HepG2 (cell line): ENCODE results near the gene CNDP1. TPM values are rescaled to one million over a fixed set of nuclear protein-coding genes. Genes with fewer than 3 reads are reported as not detected.

Experiments used
- ATAC-seq: fragments of 200-7000 bp; cut with Tn5 transposase; 3 replicates; pipeline ENCODE4 v1.9.1; 2020; ENCODE audit warnings: mild to moderate bottlenecking, moderate library complexity
- Bru-seq: library from RNA; stranded (reverse); fragments of 400-500 nt; gene quantifications from one replicate; lab custom pipeline; 2021; lab: Mats Ljungman, UMichigan
- BruChase-seq, 2 experiments: library from RNA; stranded (reverse); fragments of 400-500 nt; gene quantifications; one replicate each; lab custom pipeline; 2021; lab: Mats Ljungman, UMichigan
- BruUV-seq: library from RNA; stranded (reverse); fragments of 400-500 nt; replicated peaks from 2 replicates; lab custom pipeline; 2021; lab: Mats Ljungman, UMichigan
- CTCF ChIA-PET: fragments of 300-600 bp; formaldehyde crosslinking; extraction: SDS; loops from one replicate; lab custom pipeline; 2021; ENCODE audit warnings: low total read pairs, inconsistent platforms, low intra/inter-chr PET ratio; lab: Yijun Ruan, JAX
- POLR2A ChIA-PET: fragments of 350-600 bp; sonication (Branson Sonifier 250); formaldehyde crosslinking; loops from one replicate; lab custom pipeline; 2020; ENCODE audit warnings: antibody characterized with exemption, inconsistent platforms; lab: Yijun Ruan, JAX
- DNase-seq: peaks from one replicate; pipeline ENCODE4 v3.0.0-alpha.2; 2015; ENCODE audit warnings: low spot score
- FAIRE-seq: peaks from 3 replicates; lab custom pipeline; 2011; peaks lifted over from hg19 to GRCh38; lab: Jason Lieb, UNC
- H2AFZ ChIP-seq: one replicate; pipeline ENCODE4 v1.6.1; 2011; ENCODE audit warnings: low read length, inconsistent platforms
- H3K27ac ChIP-seq: fragments of 300-600 bp; 3 replicates; pipeline ENCODE4 v1.8.0; 2011; ENCODE audit warnings: mixed run types, mild to moderate bottlenecking, mixed read lengths, low read length, inconsistent platforms; ENCODE audit not compliant: insufficient read depth; ENCODE audit errors: extremely low read length
- H3K27me3 ChIP-seq, 2 experiments: fragments of 200-600 bp in 1 of 2; 2 replicates in 1 of 2; 3 replicates in 1 of 2; pipeline versions ENCODE4 v1.6.0 to v1.8.0; 2011; ENCODE audit warnings: low read length in 2 of 2, mild to moderate bottlenecking in 2 of 2, moderate library complexity in 2 of 2, inconsistent platforms in 1 of 2; ENCODE audit not compliant: insufficient read depth in 2 of 2, control insufficient read depth in 1 of 2
- H3K36me3 ChIP-seq, 2 experiments: fragments of 200-600 bp in 1 of 2; replicated peaks in 1 of 2; 2 replicates in 1 of 2; 3 replicates in 1 of 2; pipeline versions ENCODE4 v1.5.1 to v1.8.0; 2011; ENCODE audit warnings: low read length in 2 of 2, inconsistent platforms in 1 of 2; ENCODE audit not compliant: insufficient read depth in 2 of 2, control insufficient read depth in 1 of 2
- H3K4me1 ChIP-seq: 2 replicates; pipeline ENCODE4 v1.5.1; 2012; ENCODE audit warnings: low read length, inconsistent platforms; ENCODE audit not compliant: insufficient read depth
- H3K4me2 ChIP-seq: 2 replicates; pipeline ENCODE4 v1.6.0; 2011; ENCODE audit warnings: low read depth, low read length, inconsistent platforms
- H3K4me3 ChIP-seq, 3 experiments: fragments of 200-600 bp in 1 of 3; sonication (generic), shearing (Covaris generic) in 1 of 3; replicated peaks in 1 of 3; 2 replicates each; pipeline ENCODE4 v1.5.1; 2011 to 2016; ENCODE audit warnings: low read length in 3 of 3, inconsistent platforms in 2 of 3, low read depth in 2 of 3, mild to moderate bottlenecking in 2 of 3, control low read depth in 1 of 3, mixed read lengths in 1 of 3; ENCODE audit not compliant: insufficient read depth in 1 of 3
- H3K79me2 ChIP-seq: one replicate; pipeline ENCODE4 v1.6.1; 2011; ENCODE audit warnings: low read length, inconsistent platforms; ENCODE audit not compliant: insufficient read depth
- H3K9ac ChIP-seq: 2 replicates; pipeline ENCODE4 v1.6.0; 2011; ENCODE audit warnings: mild to moderate bottlenecking, low read depth, low read length, inconsistent platforms; ENCODE audit not compliant: insufficient read depth
- H3K9me3 ChIP-seq: 2 replicates; pipeline ENCODE4 v1.5.1; 2012; ENCODE audit warnings: mild to moderate bottlenecking, low read length
- H4K20me1 ChIP-seq: 2 replicates; pipeline ENCODE4 v1.6.0; 2011; ENCODE audit warnings: inconsistent platforms, mild to moderate bottlenecking, low read length, moderate library complexity; ENCODE audit not compliant: insufficient read depth
- AKAP8 ChIP-seq: sonication (generic); formaldehyde crosslinking; IDR thresholded peaks from 2 replicates; pipeline ENCODE4 v1.5.1; 2020; ENCODE audit warnings: mild to moderate bottlenecking, missing genetic modification reagents
- ATF2 ChIP-seq: sonication (generic); formaldehyde crosslinking; IDR thresholded peaks from 2 replicates; pipeline ENCODE4 v1.4.0; 2020; ENCODE audit warnings: missing genetic modification reagents
- EEA1 ChIP-seq: sonication (generic); formaldehyde crosslinking; IDR thresholded peaks from 2 replicates; pipeline ENCODE4 v1.5.1; 2020; ENCODE audit warnings: mild to moderate bottlenecking, missing genetic modification reagents, borderline replicate concordance
- GTF3A ChIP-seq: sonication (generic); formaldehyde crosslinking; conservative IDR thresholded peaks from 2 replicates; pipeline ENCODE4 v1.4.0; 2020; ENCODE audit warnings: mild to moderate bottlenecking, missing genetic modification reagents
- IRF2 ChIP-seq: IDR thresholded peaks from 2 replicates; pipeline ENCODE4 v1.6.1; 2018; ENCODE audit warnings: missing genetic modification reagents, missing compliant biosample characterization
- MEIS1 ChIP-seq: sonication (generic); formaldehyde crosslinking; IDR thresholded peaks from 2 replicates; pipeline ENCODE4 v1.9.0; 2021; ENCODE audit warnings: mild to moderate bottlenecking, missing genetic modification reagents, moderate library complexity, borderline replicate concordance
- ZBTB14 ChIP-seq: sonication (generic); formaldehyde crosslinking; IDR thresholded peaks from 2 replicates; pipeline ENCODE4 v1.4.0; 2020; ENCODE audit warnings: missing genetic modification reagents
- ZBTB7B ChIP-seq: sonication (generic); formaldehyde crosslinking; IDR thresholded peaks from 2 replicates; pipeline ENCODE4 v1.4.0; 2020; ENCODE audit warnings: missing genetic modification reagents
- ZFP37 ChIP-seq: sonication (generic); formaldehyde crosslinking; IDR thresholded peaks from 2 replicates; pipeline ENCODE4 v1.4.0; 2020; ENCODE audit warnings: missing genetic modification reagents, borderline replicate concordance
- ZNF33A ChIP-seq: sonication (generic); formaldehyde crosslinking; IDR thresholded peaks from 2 replicates; pipeline ENCODE4 v1.5.1; 2020; ENCODE audit warnings: missing genetic modification reagents, mild to moderate bottlenecking, moderate library complexity, borderline replicate concordance
- ZNF549 ChIP-seq: sonication (generic); formaldehyde crosslinking; IDR thresholded peaks from 2 replicates; pipeline ENCODE4 v1.5.0; 2020; ENCODE audit warnings: missing genetic modification reagents
- ZNF639 ChIP-seq: conservative IDR thresholded peaks from 2 replicates; pipeline ENCODE4 v1.6.1; 2018; ENCODE audit warnings: missing genetic modification reagents
- ZNF737 ChIP-seq: sonication (generic); formaldehyde crosslinking; IDR thresholded peaks from 2 replicates; pipeline ENCODE4 v1.5.0; 2020; ENCODE audit warnings: missing genetic modification reagents, mild to moderate bottlenecking, borderline replicate concordance
- WGBS: methylation state at CpG from one replicate; pipeline ENCODE4 v1.1.6; 2017; ENCODE audit warnings: low lambda C conversion rate; 5-methylcytosine and 5-hydroxymethylcytosine counted together
- in situ Hi-C: cut with HindIII; loops from 2 replicates; pipeline ENCODE4 v1.10.0; 2017; ENCODE audit warnings: low pct_unique_long_range_greater_than_20kb; ENCODE audit not compliant: extremely low pct_ligation_motif_present
- intact Hi-C: fragments of 100-400 bp; cut with micrococcal nuclease; formaldehyde crosslinking; loops from one replicate; pipeline ENCODE4 v1.10.0; 2022; ENCODE audit not compliant: unreplicated experiment
- long read RNA-seq, 2 experiments: library from RNA in 1 of 2; library from polyadenylated mRNA in 1 of 2; stranded (forward) in 1 of 2; unstranded in 1 of 2; transcript quantifications; one replicate each; pipeline ENCODE4 v2.0.0, GENCODE V29; 2019 to 2022
- polyA minus RNA-seq, 3 experiments: library from RNA; depleted of rRNA, polyadenylated mRNA; stranded (reverse); fragments of >200 nt; gene quantifications; 2 replicates each; pipeline ENCODE4 v1.2.3, GENCODE V29; 2011; ENCODE audit warnings: low replicate concordance in 1 of 3
- polyA plus RNA-seq, 8 experiments: library from polyadenylated mRNA; depleted of rRNA in 3 of 8; stranded (reverse) in 7 of 8; unstranded in 1 of 8; fragments of >200 nt; fragmentation: Illumina TruSeq in 4 of 8; extraction: Trizol in 4 of 8; gene quantifications; 2 replicates each; pipeline versions ENCODE4 v1.2.1 to v1.2.3, GENCODE V29; 2011 to 2016; ENCODE audit warnings: low read depth in 4 of 8, missing spikeins in 1 of 8, mixed read lengths in 1 of 8; ENCODE audit not compliant: insufficient read depth in 1 of 8
- total RNA-seq, 5 experiments: library from RNA; depleted of rRNA; stranded (reverse); fragments of >200 nt; fragmentation: Illumina TruSeq; extraction: Trizol; gene quantifications; 2 replicates each; pipeline ENCODE4 v1.2.3, GENCODE V29; 2016; ENCODE audit warnings: low read depth in 1 of 5

The CNDP1 gene
- total RNA-seq (2016; rRNA removed; fragmentation: Illumina TruSeq; extraction: Trizol) (not detected in 2 replicates), polyA plus RNA-seq (2011; rRNA removed) (0.01 and 0.13 TPM in 2 replicates), polyA minus RNA-seq (2011; rRNA and poly(A)+ RNA removed; ENCODE audit: low replicate concordance) (not detected in 2 replicates), Bru-seq, nascent RNA (percentile 14 among the genes with signal in this experiment), BruChase-seq, experiment 1, labeled RNA remaining after a 6-hour chase (percentile 15 among the genes with signal in this experiment), BruChase-seq, experiment 2, labeled RNA remaining after a 2-hour chase (percentile 20 among the genes with signal in this experiment)
- not detected in 2 replicates for total RNA-seq (2016; cell fraction: cytosol; rRNA removed; fragmentation: Illumina TruSeq; extraction: Trizol; ENCODE audit: low read depth)
- 0.06 TPM in 1 of 2 replicates, not detected in the other for total RNA-seq (2016; cell fraction: insoluble cytoplasmic fraction; rRNA removed; fragmentation: Illumina TruSeq; extraction: Trizol)
- not detected in 2 replicates for total RNA-seq (2016; cell fraction: membrane; rRNA removed; fragmentation: Illumina TruSeq; extraction: Trizol)
- not detected in 2 replicates for total RNA-seq (2016; cell fraction: nucleus; rRNA removed; fragmentation: Illumina TruSeq; extraction: Trizol)
- 0.03 TPM in 1 of 2 replicates, not detected in the other for polyA plus RNA-seq (2011; cell fraction: cytosol; rRNA removed)
- 0.08 and 0.45 TPM in 2 replicates for polyA plus RNA-seq (2011; cell fraction: nucleus; rRNA removed)
- polyA plus RNA-seq (2012) = 0.07 TPM in 1 of 2 replicates, not detected in the other
- not detected in 2 replicates for polyA plus RNA-seq (2016; cell fraction: cytosol; fragmentation: Illumina TruSeq; extraction: Trizol; ENCODE audit: low read depth)
- polyA plus RNA-seq (2016; cell fraction: insoluble cytoplasmic fraction; fragmentation: Illumina TruSeq; extraction: Trizol; ENCODE audit: low read depth) = not detected in 2 replicates
- not detected in 2 replicates for polyA plus RNA-seq (2016; cell fraction: membrane; fragmentation: Illumina TruSeq; extraction: Trizol; ENCODE audit: low read depth)
- 0.25 TPM in 1 of 2 replicates, not detected in the other for polyA plus RNA-seq (2016; cell fraction: nucleus; fragmentation: Illumina TruSeq; extraction: Trizol; ENCODE audit: insufficient read depth, low read depth)
- polyA minus RNA-seq (2011; cell fraction: cytosol; rRNA and poly(A)+ RNA removed) = not detected in 2 replicates
- 0.13 and 0.37 TPM in 2 replicates for polyA minus RNA-seq (2011; cell fraction: nucleus; rRNA and poly(A)+ RNA removed)
- long read RNA-seq, experiment 1, partial matches to known transcripts = 0 of 1 reads
- long read RNA-seq, experiment 1, other reads (novel, unspliced or antisense) = 1 of 1 reads
- long read RNA-seq, experiment 2, partial matches to known transcripts = 0 of 1 reads
- long read RNA-seq, experiment 2, other reads (novel, unspliced or antisense) = 1 of 1 reads

- in situ Hi-C loops (no loop called here), intact Hi-C loops (no loop called here)
- no TSS peak for BruUV-seq
- no peak within 1 kb of the TSS for H3K4me3 ChIP-seq
- no peaks in the 10 kb centered on the region for H3K4me1 ChIP-seq
- POLR2A ChIA-PET = interaction anchor here (3.9 kb wide), 1 partner anchor 7 kb away, joined by 15 read pairs; no protein-coding TSS in a partner anchor
- H4K20me1 ChIP-seq = no peaks in the 10 kb centered on the region
- no peaks in the 10 kb centered on the region for H3K9me3 ChIP-seq
- H3K27ac ChIP-seq = no peak within 1 kb of the TSS
- no peaks in the 10 kb centered on the region for H3K36me3 ChIP-seq
- CTCF ChIA-PET = no interaction called here
- no peaks in the 10 kb centered on the region for H3K79me2 ChIP-seq
- WGBS = 78% methylated on average over 12 of the region's 21 CpGs
- no peak within 1 kb of the TSS for H3K9ac ChIP-seq
- ATAC-seq (no peak), DNase-seq (no peak), FAIRE-seq (no peak)
- H3K4me2 ChIP-seq = no peak within 1 kb of the TSS
- H3K27me3 ChIP-seq = peaks cover 2 to 5% of the 10 kb centered on the region in 2 experiments; a peak in 2 of 5 replicates
- H2AFZ ChIP-seq = no peak within 1 kb of the TSS
- TF ChIP-seq ZNF639 (CRISPR knock-in tag) (no peak), ATF2 (CRISPR knock-in tag) (no peak), ZNF737 (no peak), GTF3A (CRISPR knock-in tag) (no peak), IRF2 (no peak), ZFP37 (CRISPR knock-in tag) (no peak), ZBTB7B (no peak), ZNF549 (CRISPR knock-in tag) (no peak), ZBTB14 (no peak), EEA1 (CRISPR knock-in tag) (no peak), AKAP8 (no peak), ZNF33A (CRISPR knock-in tag) (no peak), MEIS1 (CRISPR knock-in tag) (no peak)
These were observed at the start of gene CNDP1 for GRCh38 chr18:74534150-74534969. Gene CNDP1, plus strand, starts transcription at chr18:74534500. Its CDS starts 168 bp downstream, at chr18:74534668.
